ENCODE results near the gene FAM200C. TPM values are rescaled to one million over a fixed set of nuclear protein-coding genes. Genes with fewer than 3 reads are reported as not detected.

FAM200C gene
- polyA plus RNA-seq, 3 donors: 0.74 to 2.0 (median 1.3) TPM

GRCh38 chr5:160375701-160376100 is 24.2 kb downstream of the FAM200C start:
- no peak overlapping the region for H3K27ac ChIP-seq (ENCODE audit: low read depth, low read length)
- WGBS, 3 donors: 60 to 74% (median 73%) methylated on average over 2 of the region's 2 CpGs

DNA sequence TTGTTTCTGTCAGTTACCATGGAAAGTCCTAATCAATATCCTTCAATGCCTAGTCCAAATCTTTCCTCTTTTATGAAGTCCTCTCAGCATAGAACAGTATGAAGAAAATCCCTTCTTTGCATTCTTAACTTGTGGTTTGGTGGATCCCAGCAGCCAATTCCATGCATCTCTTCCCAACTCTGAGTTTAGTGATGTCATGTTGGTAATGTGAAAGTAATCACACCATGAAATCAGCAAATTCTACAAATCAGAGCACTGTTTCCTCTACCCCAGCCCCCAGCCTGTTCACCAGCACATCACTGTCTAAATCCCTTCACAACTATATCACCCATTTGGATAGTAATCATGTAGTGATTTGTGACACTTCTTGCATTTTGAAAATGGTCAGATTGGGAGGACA is 24.7 kb downstream of the FAM200C start:
- no peak overlapping the region for H3K27ac ChIP-seq (ENCODE audit: low read depth, low read length)

DNA sequence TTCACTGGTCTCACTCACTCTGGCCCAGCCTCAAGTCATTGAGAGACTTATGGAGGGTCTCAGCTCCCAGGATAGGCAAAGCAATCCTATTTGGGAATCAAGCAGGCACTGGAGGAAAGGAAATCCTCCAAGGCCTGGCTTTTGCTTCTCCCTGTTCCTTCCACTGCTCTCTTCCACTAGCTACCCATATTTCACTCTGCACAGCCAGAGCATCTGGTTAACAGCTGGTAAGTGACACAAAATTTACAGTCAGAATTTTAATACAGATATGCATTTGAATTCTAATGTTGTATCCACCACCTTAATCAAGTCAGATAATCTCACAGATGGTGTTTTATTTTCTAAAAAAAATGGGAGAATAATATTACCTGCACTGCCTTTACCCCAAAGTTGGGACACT is 28.6 kb downstream of the FAM200C start:
- H3K27ac ChIP-seq (ENCODE audit: low read depth, low read length): no peak overlapping the region

- 30 to 45% (median 44%) methylated on average over 12 of the region's 12 CpGs for WGBS, 3 donors
- no peak overlapping the region for H3K27ac ChIP-seq (ENCODE audit: low read depth, low read length)
These were observed 29.2 kb downstream of the FAM200C start for GRCh38 chr5:160370713-160371034.

DNA sequence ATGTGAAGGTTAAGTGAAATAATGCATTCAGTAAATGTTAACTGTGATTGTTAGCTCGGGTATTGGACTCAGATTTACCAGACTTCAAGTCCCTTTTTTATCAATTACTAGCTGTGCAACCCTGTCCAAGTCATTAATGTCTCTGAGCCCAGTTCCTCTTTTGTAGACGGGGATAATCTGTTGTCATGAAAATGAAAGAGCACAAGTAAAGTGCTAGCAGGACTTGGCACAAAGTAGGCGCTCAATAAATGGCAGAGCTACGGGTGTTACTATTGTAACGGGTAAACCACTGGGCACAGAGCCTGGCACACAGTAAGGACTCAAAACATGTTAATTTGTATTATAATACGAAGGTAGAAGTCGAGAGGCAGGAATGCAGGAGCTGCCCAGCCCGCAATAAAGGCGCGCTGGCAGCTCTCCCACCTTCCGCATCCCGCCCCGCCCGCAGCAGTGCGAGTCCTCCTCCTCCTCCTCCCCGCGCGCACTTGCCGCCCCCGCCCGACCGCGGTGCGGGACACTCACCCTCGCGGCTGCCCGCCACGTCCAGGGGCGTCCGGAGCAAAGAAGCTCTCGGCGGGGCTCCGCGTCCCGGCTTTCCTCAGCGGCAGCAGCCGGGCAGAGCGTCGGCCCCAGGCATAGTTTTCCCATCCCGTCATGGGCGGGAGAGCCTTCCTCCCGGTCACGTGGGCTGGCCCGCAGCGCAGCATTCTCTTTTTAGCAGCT is 29.7 kb downstream of the FAM200C start, which contains the start of gene C1QTNF2:
TSS of gene C1QTNF2 (minus strand) at position 637 of the 723 bp plus-strand sequence. CDS start 15,615 bp downstream, outside the sequence.
- no peak within 1 kb of the TSS for H3K27ac ChIP-seq (ENCODE audit: low read depth, low read length)
- 2 to 3% (median 3%) methylated on average over 43 to 45 of the region's 45 CpGs for WGBS, 3 donors

DNA sequence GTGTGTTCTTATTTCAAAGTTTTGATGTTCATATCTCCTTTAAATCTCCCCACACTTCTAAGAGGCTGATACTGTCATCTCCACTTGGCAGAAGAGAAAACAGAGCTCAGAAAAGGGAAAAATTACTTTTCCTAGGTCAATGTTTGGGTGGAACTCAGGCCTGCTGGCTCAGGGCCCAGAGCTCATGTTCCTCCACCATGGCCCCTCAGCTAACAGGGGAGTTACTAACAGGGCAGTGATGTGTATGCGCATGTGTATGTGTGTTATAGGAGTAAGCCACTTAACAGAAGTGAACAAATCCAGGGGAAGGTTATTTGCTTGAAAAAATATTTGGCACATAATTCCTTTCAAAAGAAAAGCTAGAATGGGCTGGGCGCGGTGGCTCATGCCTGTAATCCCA is 32.0 kb downstream of the FAM200C start:
- WGBS, 3 donors: 79 to 94% (median 81%) methylated on average over 3 of the region's 3 CpGs
- H3K27ac ChIP-seq (ENCODE audit: low read depth, low read length): no peak overlapping the region

DNA sequence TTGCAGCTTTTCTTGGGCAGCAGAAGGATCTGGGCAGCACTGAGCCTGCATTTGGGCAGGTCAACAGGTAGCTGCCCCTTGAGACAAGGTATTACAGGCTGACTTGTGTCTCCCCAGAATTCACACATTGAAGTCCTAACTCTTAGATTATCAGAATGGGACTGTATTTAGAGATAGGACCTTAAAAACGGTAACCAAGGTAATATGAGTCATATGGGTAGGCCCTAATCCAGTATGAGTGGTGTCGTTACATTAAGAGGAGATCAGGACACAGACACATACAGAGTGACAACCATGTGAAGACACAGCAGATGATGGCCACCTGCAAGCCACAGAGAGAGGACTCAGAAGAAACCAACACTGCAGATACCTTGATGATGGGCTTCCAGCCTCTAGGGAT is 32.6 kb downstream of the FAM200C start:
- WGBS, 3 donors: 60 to 76% (median 70%) methylated on average over 2 of the region's 2 CpGs
- H3K27ac ChIP-seq (ENCODE audit: low read depth, low read length): no peak overlapping the region

GRCh38 chr5:160366230-160366629 is 33.6 kb downstream of the FAM200C start:
- 92 to 96% (median 95%) methylated on average over 2 of the region's 2 CpGs for WGBS, 3 donors
- H3K27ac ChIP-seq (ENCODE audit: low read depth, low read length): no peak overlapping the region

DNA sequence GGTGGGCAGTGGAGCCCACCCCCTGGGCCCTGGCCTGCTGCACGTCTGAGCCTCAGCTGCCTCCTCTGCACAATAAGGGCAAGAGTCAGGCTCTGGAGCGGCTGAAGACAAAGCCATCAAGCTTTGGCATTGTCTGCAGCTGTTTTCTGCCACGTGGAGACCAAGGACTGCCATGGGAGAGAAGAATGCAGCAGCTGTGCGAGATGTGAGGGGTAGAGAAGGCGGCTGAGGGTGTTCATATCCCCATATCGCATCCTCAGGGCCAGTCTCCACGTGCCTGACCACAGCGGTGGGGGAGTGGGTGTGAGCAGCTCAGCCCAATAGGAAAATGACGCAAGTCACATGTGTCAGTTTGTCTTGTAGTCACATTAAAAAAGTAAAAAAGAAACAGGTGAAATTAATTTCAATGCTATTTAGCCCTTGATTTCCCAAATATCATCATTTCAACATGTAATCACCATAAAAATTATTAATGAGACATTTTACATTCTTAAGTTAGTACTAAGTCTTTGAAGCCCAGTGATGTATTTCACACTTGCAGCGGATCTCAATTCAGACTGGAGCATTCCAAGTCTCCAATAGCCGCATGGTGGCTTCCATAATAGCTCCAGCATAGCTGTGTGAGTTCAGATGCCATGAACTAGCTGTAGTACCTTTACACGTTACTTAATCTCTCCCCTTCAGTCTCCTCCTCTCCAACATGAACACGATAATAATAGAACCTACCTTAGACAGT is 36.0 kb downstream of the FAM200C start:
- 73 to 81% (median 79%) methylated on average over 13 of the region's 13 CpGs for WGBS, 3 donors
- H3K27ac ChIP-seq (ENCODE audit: low read depth, low read length): no peak overlapping the region

DNA sequence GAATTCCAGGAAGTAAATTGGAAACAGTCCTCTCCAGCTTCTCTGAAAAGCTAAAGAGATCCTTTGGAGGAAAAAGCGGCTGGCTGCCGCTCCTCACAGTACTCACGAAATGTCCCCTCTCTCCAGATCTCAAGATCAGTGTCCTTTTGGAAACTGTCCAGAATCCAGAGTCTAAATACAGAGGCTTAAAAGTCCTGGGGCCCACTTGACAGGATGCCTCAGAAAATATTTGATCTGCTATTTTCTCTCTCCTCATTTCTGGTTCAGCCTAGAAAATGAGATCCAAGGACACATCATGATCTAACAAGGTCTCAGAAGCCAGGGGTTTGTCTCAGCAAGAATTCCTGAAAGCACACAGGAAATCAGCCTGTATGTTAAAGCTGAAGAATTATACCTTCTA is 36.6 kb downstream of the FAM200C start:
- no peak overlapping the region for H3K27ac ChIP-seq (ENCODE audit: low read depth, low read length)
- WGBS, 3 donors: 43 to 77% (median 58%) methylated on average over 3 of the region's 3 CpGs

DNA sequence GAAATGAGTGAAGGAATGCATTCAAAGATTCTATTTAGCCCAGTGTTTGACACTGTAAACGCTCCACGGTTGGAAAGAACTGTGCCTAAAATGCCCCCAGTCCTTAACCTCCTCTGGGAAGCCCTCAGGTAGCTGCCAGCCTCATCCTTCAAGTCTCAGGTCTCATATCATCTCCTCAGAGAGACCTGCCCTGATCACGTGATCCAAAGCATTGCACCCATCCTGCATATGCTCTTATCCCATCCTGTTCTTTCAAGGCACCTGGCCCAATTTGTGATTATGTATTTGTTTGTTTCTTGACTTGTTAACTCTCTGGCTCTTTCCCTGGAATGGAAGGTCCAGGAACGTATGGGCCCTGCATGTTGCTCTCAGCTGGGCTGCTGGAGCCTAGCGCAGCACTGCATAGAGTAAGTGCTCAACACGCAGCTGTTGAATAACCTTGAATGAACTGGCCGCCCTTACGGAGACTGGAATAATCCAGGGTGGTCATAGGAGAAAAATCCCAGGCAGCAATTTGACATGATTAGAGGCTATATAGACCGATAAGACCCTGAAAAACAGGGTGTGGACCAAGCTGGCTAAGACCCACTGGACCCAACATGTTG is 38.1 kb downstream of the FAM200C start:
- no peak overlapping the region for H3K27ac ChIP-seq (ENCODE audit: low read depth, low read length)
- WGBS, 3 donors: 83 to 96% (median 87%) methylated on average over 9 of the region's 9 CpGs

DNA sequence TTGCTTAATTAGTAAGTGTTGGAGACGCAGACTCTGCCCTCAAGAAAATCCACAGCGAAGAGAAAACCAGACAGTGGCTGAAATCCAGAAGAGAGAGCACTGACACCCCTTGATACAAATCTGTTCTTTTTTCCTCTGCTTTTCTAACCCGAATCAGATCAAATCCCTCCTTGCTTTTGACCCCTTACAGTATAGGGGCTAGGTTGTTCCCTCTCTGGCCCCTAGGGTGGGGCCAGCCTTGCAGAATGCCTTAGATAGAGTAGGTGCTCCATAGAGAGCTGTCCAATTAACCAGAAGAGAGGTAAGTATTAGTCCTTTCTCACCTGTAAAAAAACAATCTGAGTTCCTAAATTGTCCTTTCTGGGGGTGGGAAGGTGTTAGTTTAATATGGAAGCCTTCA is 39.5 kb downstream of the FAM200C start:
- WGBS, 3 donors: 80 to 91% (median 80%) methylated on average over 3 of the region's 3 CpGs
- H3K27ac ChIP-seq (ENCODE audit: low read depth, low read length): no peak overlapping the region

DNA sequence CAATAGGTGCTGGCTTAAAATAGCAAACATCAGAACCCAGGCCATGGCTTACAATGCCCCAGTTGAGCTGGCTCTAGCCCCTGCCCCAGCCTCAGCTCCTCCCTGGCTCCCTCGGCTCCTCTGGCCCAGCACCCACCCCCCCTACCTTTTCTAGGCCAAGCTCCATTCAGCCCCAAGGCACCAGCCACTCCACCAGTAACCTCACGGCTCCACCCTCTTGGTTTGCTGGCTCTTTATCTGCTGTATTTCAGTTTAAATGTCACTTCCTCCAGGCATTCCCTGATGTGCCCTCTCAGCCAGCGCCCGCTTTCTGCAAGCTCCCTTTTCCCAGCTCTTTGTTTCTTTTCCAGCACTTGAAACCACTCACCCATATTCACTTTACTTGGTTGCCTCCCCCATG is 40.0 kb downstream of the FAM200C start:
- H3K27ac ChIP-seq (ENCODE audit: low read depth, low read length): no peak overlapping the region
- WGBS, 3 donors: 55 to 80% (median 78%) methylated on average over 4 of the region's 4 CpGs

GRCh38 chr5:160359242-160359641 is 40.6 kb downstream of the FAM200C start:
- 0 to 42% (median 0%) methylated on average over 1 of the region's 1 CpG for WGBS, 3 donors
- no peak overlapping the region for H3K27ac ChIP-seq (ENCODE audit: low read depth, low read length)

DNA sequence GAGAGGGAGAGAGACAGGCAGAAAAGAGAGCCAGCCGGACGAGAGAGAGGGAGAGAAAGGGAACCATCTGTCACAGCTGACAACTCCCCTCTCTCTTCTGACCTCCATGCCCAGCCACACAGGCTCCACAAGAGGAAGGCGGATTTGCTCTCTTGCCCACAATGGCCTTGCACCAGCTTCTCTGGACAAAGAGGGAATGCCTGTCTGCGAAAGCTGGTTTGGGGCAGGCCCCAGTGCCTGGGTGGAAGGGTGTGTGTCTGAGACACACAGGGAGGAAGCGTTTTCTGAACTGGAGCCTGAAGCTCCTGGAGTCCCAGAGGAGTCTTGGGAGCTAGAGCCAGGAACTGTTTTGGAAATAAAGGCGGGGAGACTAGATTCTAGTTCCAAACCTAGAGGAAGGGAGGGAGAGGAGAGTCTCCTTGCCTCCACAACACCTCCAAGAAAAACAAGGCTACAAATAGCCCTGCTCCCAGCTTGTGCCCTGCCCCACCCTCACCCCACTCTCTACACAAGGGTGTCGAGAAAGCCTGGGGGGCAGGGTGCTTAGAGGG is 41.9 kb downstream of the FAM200C start:
- WGBS, 3 donors: 46 to 75% (median 50%) methylated on average over 7 of the region's 7 CpGs
- H3K27ac ChIP-seq (ENCODE audit: low read depth, low read length): peak overlapping the region; percentile 71

- WGBS, 3 donors: 61 to 72% (median 63%) methylated on average over 7 of the region's 7 CpGs
- H3K27ac ChIP-seq (ENCODE audit: low read depth, low read length): no peak overlapping the region
These were observed 42.5 kb downstream of the FAM200C start for GRCh38 chr5:160357394-160357793.

DNA sequence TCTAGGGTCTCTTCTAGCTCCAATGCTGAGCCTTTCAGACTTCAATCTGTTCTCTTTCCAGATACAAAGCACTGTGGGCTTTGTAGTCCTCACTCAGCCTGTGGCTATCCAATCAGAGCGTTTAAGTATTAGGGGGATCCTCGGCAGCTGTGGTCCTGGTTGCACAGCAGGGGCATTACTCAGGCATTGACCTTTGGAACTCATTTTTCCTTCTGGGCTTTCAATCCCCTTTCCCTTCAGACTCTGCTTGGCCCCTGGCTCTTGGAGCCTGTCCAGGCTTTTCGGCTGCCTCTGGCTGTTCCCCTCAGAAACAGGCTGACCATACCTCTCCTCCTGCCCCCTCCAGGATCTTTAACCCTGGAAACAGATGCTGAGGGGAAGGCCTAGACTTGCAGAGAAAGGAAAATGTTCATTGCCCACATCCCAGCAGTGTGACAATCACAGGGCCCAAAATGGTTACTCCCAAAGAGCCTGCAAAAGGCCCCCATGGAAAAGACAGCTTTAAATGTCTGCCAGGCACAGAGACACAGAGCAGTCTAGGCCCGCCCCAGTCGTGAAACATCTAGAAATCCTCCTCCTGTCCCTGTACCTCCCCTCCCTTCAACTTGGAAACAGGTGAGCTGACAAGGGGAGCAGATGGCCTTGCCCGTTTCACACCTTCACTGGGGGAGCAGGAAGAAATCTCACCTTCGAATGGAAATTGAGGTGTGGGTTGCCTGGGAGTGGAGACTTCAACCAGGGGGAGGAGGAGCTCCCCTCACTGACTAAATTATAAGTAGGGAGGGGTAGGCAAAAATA is 43.1 kb downstream of the FAM200C start:
- 49 to 73% (median 72%) methylated on average over 7 of the region's 7 CpGs for WGBS, 3 donors

DNA sequence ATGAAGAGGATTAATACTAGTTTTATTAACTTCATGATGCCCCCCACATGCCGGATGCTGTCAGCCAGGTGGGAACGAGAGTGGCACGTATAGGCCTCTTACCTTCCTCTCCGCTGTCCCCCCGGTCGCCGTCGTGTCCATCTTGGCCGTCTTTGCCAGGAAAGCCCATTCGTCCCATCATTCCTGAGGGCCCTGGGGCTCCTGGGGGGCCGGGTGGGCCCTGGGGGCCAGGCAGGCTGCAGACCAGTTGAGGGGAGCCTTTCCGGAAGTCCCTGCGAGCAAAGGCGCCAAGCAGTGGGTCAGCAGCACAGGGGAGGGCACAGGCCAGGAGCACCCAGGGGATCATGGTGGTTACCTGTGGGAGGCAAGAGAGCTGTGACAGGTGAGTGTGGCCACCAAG is 45.2 kb downstream of the FAM200C start:
- WGBS, 3 donors: 88 to 97% (median 96%) methylated on average over 13 to 14 of the region's 14 CpGs
- H3K27ac ChIP-seq (ENCODE audit: low read depth, low read length): no peak overlapping the region

More for the DNA sequence above, 43.1 kb downstream of the FAM200C start:
- no peak overlapping the region for H3K27ac ChIP-seq (ENCODE audit: low read depth, low read length)

DNA sequence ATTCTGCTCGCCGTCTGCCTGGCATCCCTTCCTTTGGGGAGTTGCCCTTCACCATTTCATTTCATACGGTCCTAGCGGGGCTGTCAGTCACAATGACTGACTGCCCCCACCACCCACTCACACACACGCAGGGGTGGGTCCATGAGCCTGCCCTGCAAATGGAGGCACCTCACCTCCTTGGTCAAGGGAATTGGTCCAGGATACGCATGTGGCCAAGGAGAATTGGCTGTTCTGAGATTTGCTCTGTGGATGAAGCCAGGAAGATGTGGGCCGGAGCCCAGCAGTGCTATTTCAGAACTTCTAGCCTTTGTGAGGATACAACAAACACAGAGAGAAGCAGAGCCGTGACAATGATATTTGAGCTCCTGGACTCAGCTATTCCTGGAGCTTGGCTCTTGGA is 46.5 kb downstream of the FAM200C start:
- 80 to 89% (median 81%) methylated on average over 8 of the region's 8 CpGs for WGBS, 3 donors
- H3K27ac ChIP-seq (ENCODE audit: low read depth, low read length): no peak overlapping the region
